GM19467 (cell line): ENCODE results near the gene ACP4.
"Not testable (repeated sequence)": the region's sequence is repeated elsewhere in the genome, so short reads cannot be mapped to it uniquely, and the experiment has no call there.

Experiments used
- ATAC-seq: cut with Tn5 transposase; IDR thresholded peaks from one replicate; pipeline ENCODE4 v1.9.1; 2021; ENCODE audit warnings: mild to moderate bottlenecking, moderate library complexity; ENCODE audit not compliant: unreplicated experiment

ACP4 gene

DNA sequence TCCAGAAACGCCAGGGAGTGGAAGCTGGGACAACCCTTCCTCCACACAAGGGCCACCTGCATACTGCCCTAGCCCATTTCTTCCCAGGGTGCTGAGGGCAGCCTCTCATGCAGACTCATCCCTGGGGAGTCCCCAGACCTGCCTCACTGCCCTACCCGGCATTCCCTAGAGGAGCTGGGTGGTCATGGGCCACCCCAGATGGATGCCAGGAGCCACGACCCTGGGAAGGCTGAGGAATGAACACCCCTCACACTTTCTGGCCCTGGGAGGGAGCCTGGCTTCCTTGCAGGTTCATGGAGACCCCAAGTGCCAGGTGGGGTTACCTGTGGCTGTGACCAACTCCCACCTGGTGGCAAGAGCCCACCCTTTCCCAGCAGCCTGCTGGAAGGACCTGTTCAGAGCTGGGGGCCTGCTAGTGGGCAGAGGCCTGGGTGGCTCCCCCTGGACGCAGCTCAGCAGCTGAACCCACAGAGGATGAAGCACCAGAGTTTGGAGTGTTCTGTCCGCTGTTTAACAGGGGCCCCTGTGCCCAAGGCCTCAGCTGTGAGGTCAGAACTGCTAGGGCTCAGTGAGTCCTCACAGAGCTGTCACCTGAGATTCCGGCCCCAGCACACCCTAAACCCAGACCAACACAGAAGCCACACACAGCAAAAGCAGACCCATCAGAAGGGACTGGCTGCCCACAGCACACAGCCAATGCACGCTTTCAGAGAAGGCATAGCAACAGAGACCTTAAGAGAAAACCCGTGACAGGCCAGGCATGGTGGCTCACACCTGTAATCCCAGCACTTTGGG is 6.6 kb downstream of the ACP4 start:
- ATAC-seq, result no peak

DNA sequence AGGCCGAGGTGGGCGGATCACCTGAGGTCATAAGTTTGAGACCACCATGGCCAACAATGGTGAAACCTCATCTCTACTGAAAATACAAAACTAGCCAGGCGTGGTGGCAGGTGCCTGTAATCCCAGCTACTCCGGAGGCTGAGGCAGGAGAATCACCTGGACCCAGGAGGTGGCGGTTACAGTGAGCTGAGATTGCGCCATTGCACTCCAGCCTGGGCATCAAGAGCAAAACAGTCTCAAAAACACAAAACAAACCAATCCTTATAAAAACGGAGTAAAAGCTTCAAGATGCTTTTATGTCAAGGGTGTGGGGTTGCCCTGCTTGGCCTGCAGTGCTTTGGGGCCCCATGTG is 7.2 kb downstream of the ACP4 start:
- ATAC-seq, result no peak

- no peak for ATAC-seq
Measured at GRCh38 chr19:50797781-50798658, 7.8 kb downstream of the ACP4 start.

- ATAC-seq, result no peak
Measured at GRCh38 chr19:50798659-50799546, 8.7 kb downstream of the ACP4 start.

DNA sequence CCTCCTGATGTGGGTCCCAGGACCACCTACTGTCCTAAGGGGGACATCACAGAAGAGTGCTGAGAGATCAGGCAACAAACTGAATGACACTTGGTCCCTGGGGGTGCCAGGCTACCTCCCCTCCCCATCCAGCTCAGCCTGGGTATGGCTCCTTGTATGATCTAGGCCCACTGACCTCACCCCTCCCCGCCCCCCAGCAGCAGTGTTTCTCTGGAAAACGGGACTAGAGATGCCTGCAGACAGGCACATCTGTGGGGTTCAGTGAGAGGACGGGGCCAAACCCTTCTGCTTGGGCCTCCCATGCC is 9.3 kb downstream of the ACP4 start:
- no peak for ATAC-seq

GRCh38 chr19:50801107-50801506 is 10.9 kb downstream of the ACP4 start:
- ATAC-seq, result no peak

DNA sequence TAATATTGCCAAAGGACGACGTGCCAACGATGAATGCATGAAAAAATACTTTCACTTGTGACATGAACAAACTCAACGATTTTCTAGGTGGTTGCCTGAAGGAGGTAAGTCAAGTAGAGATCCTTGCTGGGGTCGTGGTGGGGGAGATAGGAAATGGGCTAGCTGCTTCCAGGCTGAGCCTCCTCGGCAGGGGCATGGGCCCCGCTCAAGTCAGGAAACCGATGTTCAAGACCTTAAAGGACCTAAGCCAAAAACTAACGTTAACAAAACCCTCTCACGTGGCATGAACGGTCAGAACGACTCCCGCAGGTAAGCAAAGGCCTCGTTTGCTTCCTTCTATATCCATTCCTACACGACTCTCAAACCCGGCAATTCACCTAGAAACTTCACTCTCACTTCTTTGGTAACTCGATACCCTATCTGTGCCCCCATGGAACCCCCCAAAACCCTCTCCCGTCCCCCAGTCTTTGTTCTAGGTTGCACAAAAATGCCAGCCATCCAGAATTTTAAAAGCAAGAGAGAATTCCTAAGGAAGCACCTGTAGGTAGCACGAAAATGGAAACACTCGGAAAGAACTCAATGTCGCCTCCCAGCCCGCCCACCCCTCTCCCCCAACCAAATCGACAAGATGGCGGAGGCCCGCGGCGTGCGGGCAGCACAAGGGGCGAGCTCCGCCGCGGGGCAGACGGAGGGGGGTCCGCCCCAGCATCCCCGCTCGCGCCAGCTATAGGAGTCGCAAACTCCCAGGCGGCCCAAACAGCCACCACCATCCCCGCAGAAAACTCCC is 13.6 kb downstream of the ACP4 start:
- ATAC-seq, result peak; percentile 8

DNA sequence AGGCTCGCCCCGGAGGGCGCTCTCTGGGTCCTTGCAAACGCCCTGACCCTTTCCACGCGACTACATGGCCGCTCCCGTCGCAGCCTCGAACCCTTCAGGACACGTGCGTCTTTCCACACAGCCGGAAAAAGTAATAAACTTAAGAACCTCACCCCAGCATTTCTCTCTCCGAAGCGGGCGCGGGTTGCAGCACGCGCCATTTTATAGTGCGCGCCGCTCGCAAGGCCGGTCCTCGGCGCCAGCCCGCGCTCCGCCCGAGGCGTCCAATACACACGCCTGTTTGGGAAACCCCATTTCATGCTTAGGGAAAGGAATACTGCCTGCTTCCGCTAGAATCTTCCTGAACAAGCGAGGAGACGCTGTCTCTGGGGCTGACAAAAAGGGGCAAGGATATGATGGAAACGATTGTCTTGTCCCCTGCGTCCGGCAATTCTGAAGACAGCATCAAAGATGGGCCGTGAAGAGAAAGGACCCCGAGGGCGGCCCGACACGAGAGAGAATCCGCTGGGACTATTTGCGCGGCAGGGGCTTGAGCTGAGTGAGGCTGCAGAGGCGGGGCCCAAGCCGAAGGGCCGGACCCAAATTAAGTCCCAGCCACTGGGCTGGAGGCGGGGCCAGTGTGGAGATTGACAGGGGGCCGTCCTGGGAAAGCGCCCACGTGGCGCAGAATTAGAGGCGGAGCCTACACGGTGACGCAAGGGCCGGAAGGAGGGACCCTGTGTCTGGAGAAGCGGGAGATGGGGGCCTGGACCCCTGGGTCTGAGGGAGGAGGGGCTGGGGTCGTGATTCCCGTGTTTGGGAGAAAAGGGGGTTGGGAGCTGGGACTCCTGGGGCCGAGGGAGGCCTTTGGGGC is 14.4 kb downstream of the ACP4 start:
- peak; percentile 92 for ATAC-seq

DNA sequence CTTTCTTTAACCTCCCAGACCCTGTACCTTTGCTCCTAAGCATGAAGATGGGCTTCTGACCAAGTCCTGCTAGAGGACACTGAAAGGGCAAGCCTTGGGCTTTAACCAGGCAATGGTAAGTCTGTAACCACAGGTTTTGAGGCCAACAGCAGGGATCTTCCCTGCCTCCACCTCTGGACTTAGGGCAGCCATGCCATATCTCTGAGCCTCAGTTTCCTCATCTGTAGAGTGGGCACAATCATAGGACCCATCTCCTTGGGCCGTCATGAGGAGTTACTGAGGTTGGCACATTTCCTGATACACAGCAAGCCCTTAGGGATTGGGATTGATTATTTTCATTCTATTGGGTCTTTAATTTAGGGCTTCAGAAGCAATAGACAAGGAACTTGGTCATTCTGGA is 18.6 kb downstream of the ACP4 start:
- ATAC-seq, result no peak

DNA sequence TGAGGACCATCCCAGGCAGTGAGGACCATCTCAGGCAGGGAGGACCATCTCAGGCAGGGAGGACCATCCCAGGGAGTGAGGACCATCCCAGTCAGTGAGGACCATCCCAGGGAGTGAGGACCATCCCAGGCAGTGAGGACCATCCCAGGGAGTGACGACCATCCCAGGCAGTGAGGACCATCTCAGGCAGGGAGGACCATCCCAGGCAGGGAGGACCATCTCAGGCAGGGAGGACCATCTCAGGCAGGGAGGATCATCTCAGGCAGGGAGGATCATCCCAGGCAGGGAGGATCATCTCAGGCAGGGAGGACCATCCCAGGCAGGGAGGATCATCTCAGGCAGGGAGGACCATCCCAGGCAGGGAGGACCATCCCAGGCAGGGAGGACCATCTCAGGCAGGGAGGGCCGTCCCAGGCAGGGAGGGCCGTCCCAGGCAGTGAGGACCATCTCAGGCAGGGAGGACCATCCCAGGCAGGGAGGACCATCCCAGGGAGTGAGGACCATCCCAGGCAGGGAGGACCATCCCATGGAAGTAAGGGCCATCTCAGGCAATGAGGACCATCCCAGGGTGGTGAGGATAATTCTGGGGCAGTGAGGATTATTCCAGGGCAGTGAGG is 21.5 kb downstream of the ACP4 start:
- ATAC-seq, result not testable (repeated sequence)

GRCh38 chr19:50812474-50812873 is 22.3 kb downstream of the ACP4 start:
- ATAC-seq, result no peak

GRCh38 chr19:50814883-50815282 is 24.7 kb downstream of the ACP4 start:
- ATAC-seq, result no peak

DNA sequence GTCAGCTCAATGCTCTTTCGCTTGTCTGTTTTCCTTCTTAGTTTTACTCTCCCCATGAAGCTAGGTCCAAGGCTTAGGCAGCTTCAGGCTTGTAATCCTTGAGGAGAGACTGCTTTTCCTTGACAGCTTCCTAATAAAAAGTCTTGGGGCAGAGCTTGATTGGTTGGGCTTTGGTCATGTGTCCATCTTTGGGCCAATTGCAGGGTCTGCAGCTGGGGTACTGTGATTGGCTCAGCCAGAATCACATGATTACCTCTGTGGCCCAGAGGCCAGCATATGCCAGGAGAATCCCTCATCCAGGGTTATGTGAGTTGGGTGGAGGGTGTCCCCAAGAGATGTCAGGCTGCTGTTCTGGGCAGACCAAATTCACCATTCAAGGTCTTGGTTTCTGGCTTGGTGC is 25.2 kb downstream of the ACP4 start:
- no peak for ATAC-seq

DNA sequence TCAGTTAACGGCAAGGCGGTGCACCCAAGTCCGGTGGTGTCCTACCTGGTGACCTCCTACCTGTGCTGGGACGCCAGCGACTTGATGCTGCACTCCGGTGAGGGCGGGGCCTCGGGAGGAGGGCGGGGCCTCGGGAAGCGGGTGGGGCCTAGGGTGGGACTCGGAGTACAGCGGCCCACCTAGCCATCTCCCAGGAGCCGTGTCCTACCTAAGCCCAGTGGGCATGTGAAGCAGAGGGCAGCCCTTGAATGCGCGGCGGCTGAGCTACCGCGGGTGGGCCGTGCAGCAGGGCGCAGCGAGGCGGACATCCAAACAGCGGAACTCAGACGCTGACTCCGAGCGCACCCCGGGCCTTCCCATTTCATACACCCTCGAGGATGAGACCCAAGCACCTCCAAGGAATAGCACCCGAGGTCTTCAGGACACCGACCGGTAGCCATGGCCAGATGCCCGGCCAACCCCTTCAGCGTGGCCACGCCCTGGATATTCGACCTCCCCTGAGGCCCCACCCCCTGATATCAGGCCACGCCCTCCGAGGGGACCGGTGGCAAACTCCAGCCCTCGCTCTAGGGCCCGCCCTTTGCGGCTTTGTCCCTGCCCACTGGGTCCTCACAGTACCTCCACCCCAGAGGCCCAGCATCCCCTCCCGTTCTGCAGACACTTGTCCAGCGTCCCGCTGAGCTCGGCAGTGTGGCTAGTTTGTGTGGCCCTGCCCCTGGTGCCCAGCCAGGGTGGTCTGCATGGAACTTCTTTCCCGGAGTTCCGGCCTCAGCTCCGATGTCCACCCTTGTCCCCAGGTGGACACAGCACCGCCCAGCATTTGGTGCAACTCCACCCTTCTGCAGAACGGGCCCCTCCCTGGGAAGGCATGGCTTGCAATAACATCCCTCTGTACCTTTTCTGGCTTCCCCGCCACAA is 28.0 kb downstream of the ACP4 start:
- ATAC-seq, result peak; percentile 43

DNA sequence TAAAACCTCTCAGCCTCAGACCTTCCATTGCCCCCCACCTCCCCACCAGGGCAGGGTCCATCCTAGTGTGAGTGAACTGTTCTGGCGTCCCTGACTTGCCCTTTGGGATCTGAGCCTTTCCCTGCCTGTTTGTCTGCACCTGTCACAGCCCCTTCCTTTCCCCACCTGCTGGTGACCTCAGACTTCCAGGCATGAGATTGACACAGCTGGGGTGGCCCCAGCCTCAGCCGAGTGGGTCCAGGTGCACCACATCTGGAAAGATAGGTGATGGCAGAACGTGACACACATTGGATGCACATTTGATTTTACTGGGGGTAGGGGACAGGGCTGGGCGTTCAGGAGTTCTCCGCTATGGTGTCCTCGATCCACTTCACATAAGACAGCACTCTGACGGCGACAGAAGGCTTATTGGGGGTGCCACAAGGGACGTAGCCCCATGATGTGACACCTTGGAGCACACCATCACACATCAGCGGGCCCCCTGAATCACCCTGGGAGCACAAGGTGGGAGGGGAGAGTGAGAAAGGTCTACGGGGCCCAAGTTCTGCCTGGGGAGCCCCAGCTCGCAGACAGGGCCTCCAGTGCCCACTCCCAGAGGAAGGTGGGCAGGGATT is 28.8 kb downstream of the ACP4 start:
- ATAC-seq, result no peak

DNA sequence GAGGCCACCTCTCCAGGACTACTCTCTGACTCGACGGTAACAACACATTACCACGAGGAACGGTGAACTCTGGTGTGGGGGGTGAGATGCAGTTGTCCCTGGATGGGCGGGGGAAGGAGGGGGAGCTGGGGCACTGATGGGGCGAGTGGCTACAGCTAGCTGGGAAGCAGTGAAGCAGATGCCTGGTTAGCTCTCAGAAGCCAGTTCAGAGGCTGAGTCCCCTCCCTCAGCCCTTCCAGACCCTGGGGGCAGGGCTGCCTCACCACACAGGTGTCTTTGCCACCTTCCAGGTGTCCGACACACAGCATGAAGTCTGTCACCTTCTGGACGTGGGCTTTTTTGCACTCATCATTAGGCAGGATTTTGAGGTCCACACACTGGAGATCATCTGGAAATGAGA is 29.4 kb downstream of the ACP4 start:
- ATAC-seq, result no peak

DNA sequence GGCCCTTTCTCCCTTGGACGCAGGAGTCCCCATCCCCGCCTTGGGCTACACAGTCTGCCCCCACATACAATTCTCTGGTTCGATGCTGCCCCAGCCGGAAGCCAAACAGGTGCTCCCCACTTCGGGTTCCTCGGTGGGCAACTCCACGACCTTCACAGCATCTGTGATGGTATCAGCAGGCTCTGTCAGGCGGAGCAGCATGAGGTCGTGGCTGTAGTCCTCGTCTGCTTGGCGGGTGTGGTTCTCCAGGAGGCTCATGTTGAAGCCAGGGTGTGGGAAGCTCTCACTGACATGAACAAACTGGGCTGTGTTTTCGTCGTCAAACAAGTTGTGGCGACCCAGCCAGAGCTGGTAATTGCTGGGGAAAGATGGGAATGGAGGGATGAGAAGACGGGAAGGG is 29.9 kb downstream of the ACP4 start:
- no peak for ATAC-seq
